Right renal pelvis (tissue), 4 donors: ENCODE data around the gene LOXL1. TPM values are rescaled to one million over a fixed set of nuclear protein-coding genes. Genes with fewer than 3 reads are reported as not detected.
"Not testable (repeated sequence)": the region's sequence is repeated elsewhere in the genome, so short reads cannot be mapped to it uniquely, and the experiment has no call there.

ENCODE experiments used
- DNase-seq, 4 donors: peaks; one replicate each; pipeline ENCODE4 v3.0.0-alpha.2; 2013; ENCODE audit warnings: low read depth in 4 of 4, low spot score in 3 of 4, missing footprints in 1 of 4
- polyA plus RNA-seq, 4 donors: library from polyadenylated mRNA; unstranded; fragments of 120-200 nt; gene quantifications; one replicate each; pipeline ENCODE4 v1.2.1, GENCODE V29; 2013; ENCODE audit not compliant: insufficient read length in 4 of 4

LOXL1 gene
- polyA plus RNA-seq, 4 donors = 80.8 to 86.6 (median 85.0) TPM

- no peak for DNase-seq
Observed at GRCh38 chr15:73937296-73937695, 11.0 kb downstream of the LOXL1 start.

- DNase-seq = no peak
Observed at GRCh38 chr15:73937726-73938125, 11.5 kb downstream of the LOXL1 start.

GRCh38 chr15:73938516-73938915 lies 12.3 kb downstream of the LOXL1 start:
- DNase-seq = not testable (repeated sequence)

- DNase-seq = no peak
Observed at GRCh38 chr15:73939138-73939537, 12.9 kb downstream of the LOXL1 start.

- DNase-seq = no peak
Observed at GRCh38 chr15:73940061-73940981, 14.1 kb downstream of the LOXL1 start.

GRCh38 chr15:73941044-73941443 lies 14.8 kb downstream of the LOXL1 start:
- no peak for DNase-seq

GRCh38 chr15:73941449-73941848 lies 15.2 kb downstream of the LOXL1 start:
- no peak for DNase-seq

- no peak for DNase-seq
Observed at GRCh38 chr15:73941871-73942635, 15.8 kb downstream of the LOXL1 start.

GRCh38 chr15:73942751-73943270 lies 16.5 kb downstream of the LOXL1 start:
- no peak for DNase-seq

- DNase-seq = no peak
Observed at GRCh38 chr15:73944161-73945129, 18.2 kb downstream of the LOXL1 start.

- no peak for DNase-seq
Observed at GRCh38 chr15:73945130-73945508, 18.9 kb downstream of the LOXL1 start.

GRCh38 chr15:73946046-73946721 lies 19.9 kb downstream of the LOXL1 start:
- DNase-seq = no peak

GRCh38 chr15:73946795-73947370 lies 20.6 kb downstream of the LOXL1 start:
- no peak for DNase-seq

- no peak for DNase-seq
Observed at GRCh38 chr15:73947651-73948050, 21.4 kb downstream of the LOXL1 start.

- no peak for DNase-seq
Observed at GRCh38 chr15:73948396-73948795, 22.1 kb downstream of the LOXL1 start.

- DNase-seq = no peak
Observed at GRCh38 chr15:73948982-73949381, 22.7 kb downstream of the LOXL1 start.

GRCh38 chr15:73949496-73949895 lies 23.2 kb downstream of the LOXL1 start:
- DNase-seq = no peak

GRCh38 chr15:73950479-73950830 lies 24.2 kb downstream of the LOXL1 start:
- DNase-seq = no peak

- peak; percentile 76 to 86 (median 82) for DNase-seq
Observed at GRCh38 chr15:73950831-73951561, 24.7 kb downstream of the LOXL1 start.
